K562 (cell line): ENCODE results near the gene CACNA1C. TPM values are rescaled to one million over a fixed set of nuclear protein-coding genes. Genes with fewer than 3 reads are reported as not detected.

Experiments
- ARHGAP35 ChIP-seq: fragments of 450-650 bp; IDR thresholded peaks from 2 replicates; pipeline ENCODE4 v1.6.1; 2018; ENCODE audit not compliant: partially characterized antibody
- FOSL1 ChIP-seq: fragments of 200-800 bp; sonication (Bioruptor generic); conservative IDR thresholded peaks from 2 replicates; pipeline ENCODE4 v1.6.1; 2016; ENCODE audit warnings: missing genetic modification characterization, missing compliant biosample characterization
- NFIC ChIP-seq: fragments of 450-650 bp; IDR thresholded peaks from 2 replicates; pipeline ENCODE4 v1.6.1; 2017; ENCODE audit warnings: mild to moderate bottlenecking, inconsistent platforms
- NRF1 ChIP-seq, 2 experiments: fragments of 450-650 bp; IDR thresholded peaks in 1 of 2; conservative IDR thresholded peaks in 1 of 2; 2 replicates each; pipeline ENCODE4 v1.6.1; 2014; ENCODE audit warnings: mild to moderate bottlenecking in 2 of 2
- SAP30 ChIP-seq: fragments of 200-600 bp; sonication (generic); IDR thresholded peaks from 2 replicates; pipeline ENCODE4 v1.6.1; 2012; ENCODE audit warnings: borderline replicate concordance, low read depth, mild to moderate bottlenecking, moderate library complexity, low read length, control low read depth, inconsistent platforms; ENCODE audit not compliant: insufficient read depth, poor library complexity, severe bottlenecking
- ZBTB17 ChIP-seq: fragments of 450-650 bp; formaldehyde crosslinking; IDR thresholded peaks from 2 replicates; pipeline ENCODE4 v1.4.0; 2020; ENCODE audit warnings: mild to moderate bottlenecking
- ZHX1 ChIP-seq: fragments of 150-350 bp; conservative IDR thresholded peaks from 2 replicates; pipeline ENCODE4 v1.6.1; 2014; ENCODE audit warnings: low read length
- ZKSCAN3 ChIP-seq: fragments of 250-450 bp; sonication (Bioruptor Pico); IDR thresholded peaks from 2 replicates; pipeline ENCODE4 v1.4.0; 2020
- ZNF347 ChIP-seq: fragments of 450-650 bp; formaldehyde crosslinking; IDR thresholded peaks from 2 replicates; pipeline ENCODE4 v1.4.0; 2020; ENCODE audit warnings: low read depth, mild to moderate bottlenecking, moderate library complexity
- polyA plus RNA-seq, 8 experiments: library from polyadenylated mRNA; depleted of rRNA in 4 of 8; stranded (reverse) in 5 of 8; unstranded in 3 of 8; fragments of >200 nt; fragmentation: Nextera tagmentation in 2 of 8; fragmentation: Illumina TruSeq in 1 of 8; extraction: Ambion mirVana in 2 of 8; extraction: Trizol in 1 of 8; gene quantifications; 2 replicates each; pipeline versions ENCODE4 v1.2.1 to v1.2.3, GENCODE V29; 2011 to 2014; ENCODE audit warnings: inconsistent platforms in 1 of 8, missing spikeins in 1 of 8
- total RNA-seq, 7 experiments: library from RNA; depleted of rRNA in 6 of 7; stranded (reverse); fragments of >200 nt in 6 of 7; fragmentation: Illumina TruSeq in 2 of 7; extraction: Trizol in 2 of 7; gene quantifications; 2 replicates each; pipeline versions ENCODE4 v1.2.1 to v1.2.3, GENCODE V29; 2011 to 2021; ENCODE audit warnings: low replicate concordance in 1 of 7
- TF ChIP-seq, protein P1 (sequence below): fragments of 450-650 bp; IDR thresholded peaks from 2 replicates; pipeline ENCODE4 v1.6.1; 2016; ENCODE audit warnings: borderline replicate concordance

CACNA1C gene
- total and polyA plus RNA-seq, 9 of the 15 experiments (the other 6 are each of a cell fraction or from before 2014, with no cell fraction given): not detected

GRCh38 chr12:2649201-2650030 lies 596.6 kb downstream of the CACNA1C start (continued):
- TF ChIP-seq SAP30 (no peak), NFIC (no peak), ZNF347 (CRISPR knock-in tag) (no peak), ZKSCAN3 (CRISPR knock-in tag) (no peak), NRF1 (conservative IDR thresholded peaks at IDR 0.05 in 1 of 2, IDR thresholded peaks at IDR 0.05 in 1 of 2) (no peak), ZHX1 (no peak), ZBTB17 (CRISPR knock-in tag) (no peak), ARHGAP35 (no peak), FOSL1 (no peak)
- TF ChIP-seq, protein P1, sequence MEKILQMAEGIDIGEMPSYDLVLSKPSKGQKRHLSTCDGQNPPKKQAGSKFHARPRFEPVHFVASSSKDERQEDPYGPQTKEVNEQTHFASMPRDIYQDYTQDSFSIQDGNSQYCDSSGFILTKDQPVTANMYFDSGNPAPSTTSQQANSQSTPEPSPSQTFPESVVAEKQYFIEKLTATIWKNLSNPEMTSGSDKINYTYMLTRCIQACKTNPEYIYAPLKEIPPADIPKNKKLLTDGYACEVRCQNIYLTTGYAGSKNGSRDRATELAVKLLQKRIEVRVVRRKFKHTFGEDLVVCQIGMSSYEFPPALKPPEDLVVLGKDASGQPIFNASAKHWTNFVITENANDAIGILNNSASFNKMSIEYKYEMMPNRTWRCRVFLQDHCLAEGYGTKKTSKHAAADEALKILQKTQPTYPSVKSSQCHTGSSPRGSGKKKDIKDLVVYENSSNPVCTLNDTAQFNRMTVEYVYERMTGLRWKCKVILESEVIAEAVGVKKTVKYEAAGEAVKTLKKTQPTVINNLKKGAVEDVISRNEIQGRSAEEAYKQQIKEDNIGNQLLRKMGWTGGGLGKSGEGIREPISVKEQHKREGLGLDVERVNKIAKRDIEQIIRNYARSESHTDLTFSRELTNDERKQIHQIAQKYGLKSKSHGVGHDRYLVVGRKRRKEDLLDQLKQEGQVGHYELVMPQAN: no peak
- TF ChIP-seq, all 486 proteins: peak for 0
